HG03460 (cell line): ENCODE measurements around the gene UBE2Q2.
"Not testable (repeated sequence)": the region's sequence is repeated elsewhere in the genome, so short reads cannot be mapped to it uniquely, and the experiment has no call there.

Experiments
- ATAC-seq: cut with Tn5 transposase; IDR thresholded peaks from one replicate; pipeline ENCODE4 v1.9.1; 2021; ENCODE audit not compliant: unreplicated experiment

The UBE2Q2 gene

GRCh38 chr15:75842722-75843677 lies at the start of gene UBE2Q2:
Gene UBE2Q2, plus strand, starts transcription at chr15:75843447. Its CDS starts 220 bp downstream, at chr15:75843667.
- no peak for ATAC-seq

- ATAC-seq: no peak
Observed at GRCh38 chr15:75796321-75796720, 46.9 kb upstream of the UBE2Q2 start.

- ATAC-seq: not testable (repeated sequence)
Observed at GRCh38 chr15:75797146-75797545, 46.1 kb upstream of the UBE2Q2 start.

GRCh38 chr15:75799190-75799589 lies 44.1 kb upstream of the UBE2Q2 start:
- no peak for ATAC-seq

GRCh38 chr15:75800409-75800808 lies 42.8 kb upstream of the UBE2Q2 start:
- ATAC-seq: not testable (repeated sequence)

GRCh38 chr15:75801859-75802593 lies 41.2 kb upstream of the UBE2Q2 start:
- peak; percentile 73 for ATAC-seq

GRCh38 chr15:75807486-75807885 lies 35.8 kb upstream of the UBE2Q2 start:
- ATAC-seq: not testable (repeated sequence)

- ATAC-seq: not testable (repeated sequence)
Observed at GRCh38 chr15:75808009-75808408, 35.2 kb upstream of the UBE2Q2 start.

- no peak for ATAC-seq
Observed at GRCh38 chr15:75808563-75808962, 34.7 kb upstream of the UBE2Q2 start.

- ATAC-seq: no peak
Observed at GRCh38 chr15:75809986-75810750, 33.1 kb upstream of the UBE2Q2 start.

- no peak for ATAC-seq
Observed at GRCh38 chr15:75810874-75811498, 32.3 kb upstream of the UBE2Q2 start.

- ATAC-seq: no peak
Observed at GRCh38 chr15:75811626-75812025, 31.6 kb upstream of the UBE2Q2 start.

- no peak for ATAC-seq
Observed at GRCh38 chr15:75814794-75815193, 28.5 kb upstream of the UBE2Q2 start.

- ATAC-seq: no peak
Observed at GRCh38 chr15:75815811-75816719, 27.2 kb upstream of the UBE2Q2 start.

- no peak for ATAC-seq
Observed at GRCh38 chr15:75817138-75817935, 25.9 kb upstream of the UBE2Q2 start.

GRCh38 chr15:75820206-75820605 lies 23.0 kb upstream of the UBE2Q2 start:
- ATAC-seq: no peak

- ATAC-seq: no peak
Observed at GRCh38 chr15:75821786-75822345, 21.4 kb upstream of the UBE2Q2 start.

GRCh38 chr15:75822685-75823278 lies 20.5 kb upstream of the UBE2Q2 start:
- no peak for ATAC-seq
